Upper lobe of left lung (tissue), 6 donors: ENCODE results near the gene CCDC90B. TPM values are rescaled to one million over a fixed set of nuclear protein-coding genes. Genes with fewer than 3 reads are reported as not detected.

Source experiments
- ATAC-seq, 2 donors: fragments of 200-7000 bp; cut with Tn5 transposase; one replicate each; pipeline ENCODE4 v1.9.1; 2022; ENCODE audit warnings: mild to moderate bottlenecking in 2 of 2, moderate library complexity in 2 of 2; ENCODE audit not compliant: low FRiP score in 2 of 2
- DNase-seq, 2 donors: peaks; one replicate each; pipeline ENCODE4 v3.0.0-alpha.2; 2019 to 2020
- H3K27ac ChIP-seq, 4 donors: fragments of 200-600 bp; sonication (generic); one replicate each; pipeline ENCODE4 v1.5.1; 2016 to 2019
- H3K27me3 ChIP-seq, 4 donors: fragments of 200-600 bp; sonication (generic); one replicate each; pipeline ENCODE4 v1.5.1; 2017 to 2019
- H3K36me3 ChIP-seq, 4 donors: fragments of 200-600 bp; sonication (generic); one replicate each; pipeline ENCODE4 v1.5.1; 2016 to 2019
- H3K4me1 ChIP-seq, 4 donors: fragments of 200-600 bp; sonication (generic); one replicate each; pipeline ENCODE4 v1.5.1; 2018 to 2019
- H3K4me3 ChIP-seq, 4 donors: fragments of 200-600 bp; sonication (generic); one replicate each; pipeline ENCODE4 v1.5.1; 2017 to 2019; ENCODE audit warnings: mild to moderate bottlenecking in 2 of 4, moderate library complexity in 1 of 4
- H3K9me3 ChIP-seq, 4 donors: fragments of 200-600 bp; sonication (generic); one replicate each; pipeline ENCODE4 v1.5.1; 2018 to 2019
- CTCF ChIP-seq, 6 experiments: fragments of 450-650 bp in 4 of 6; fragments of 200-600 bp in 2 of 6; sonication (generic) in 2 of 6; IDR thresholded peaks; one replicate each; pipeline ENCODE4 v1.5.1; 2016 to 2019; ENCODE audit warnings: antibody characterized with exemption in 6 of 6
- EP300 ChIP-seq, 4 donors: sonication (generic); formaldehyde crosslinking; IDR thresholded peaks; one replicate each; pipeline ENCODE4 v1.5.1; 2017; ENCODE audit warnings: antibody characterized with exemption in 4 of 4, control low read depth in 2 of 4
- POLR2A ChIP-seq, 4 donors: fragments of 450-650 bp; IDR thresholded peaks; one replicate each; pipeline ENCODE4 v1.5.1; 2016 to 2017; ENCODE audit warnings: antibody characterized with exemption in 4 of 4, mild to moderate bottlenecking in 2 of 4
- POLR2AphosphoS5 ChIP-seq, 2 donors: sonication (generic); formaldehyde crosslinking; IDR thresholded peaks; one replicate each; pipeline ENCODE4 v1.5.1; 2017; ENCODE audit warnings: antibody characterized with exemption in 2 of 2
- WGBS, 2 donors: methylation state at CpG; one replicate each; pipeline ENCODE4 v1.1.5; 2017 to 2018; 5-methylcytosine and 5-hydroxymethylcytosine counted together
- total RNA-seq, 6 donors: library from RNA; depleted of rRNA in 4 of 6; stranded (reverse); fragments of >200 nt in 4 of 6; gene quantifications; one replicate each; pipeline versions ENCODE4 v1.1.0 to v1.2.1, GENCODE V29; 2016 to 2021
- donor health status: DM: no; HTN: no; CAD: no; lungs with moderate emphysema.
- donor health status: DM: no; HTN: yes; CAD: no; lungs with severe emphysema.

CCDC90B gene
- total RNA-seq, 6 donors from 2014 or later = 8.9 to 40.7 (median 20.9) TPM

DNA sequence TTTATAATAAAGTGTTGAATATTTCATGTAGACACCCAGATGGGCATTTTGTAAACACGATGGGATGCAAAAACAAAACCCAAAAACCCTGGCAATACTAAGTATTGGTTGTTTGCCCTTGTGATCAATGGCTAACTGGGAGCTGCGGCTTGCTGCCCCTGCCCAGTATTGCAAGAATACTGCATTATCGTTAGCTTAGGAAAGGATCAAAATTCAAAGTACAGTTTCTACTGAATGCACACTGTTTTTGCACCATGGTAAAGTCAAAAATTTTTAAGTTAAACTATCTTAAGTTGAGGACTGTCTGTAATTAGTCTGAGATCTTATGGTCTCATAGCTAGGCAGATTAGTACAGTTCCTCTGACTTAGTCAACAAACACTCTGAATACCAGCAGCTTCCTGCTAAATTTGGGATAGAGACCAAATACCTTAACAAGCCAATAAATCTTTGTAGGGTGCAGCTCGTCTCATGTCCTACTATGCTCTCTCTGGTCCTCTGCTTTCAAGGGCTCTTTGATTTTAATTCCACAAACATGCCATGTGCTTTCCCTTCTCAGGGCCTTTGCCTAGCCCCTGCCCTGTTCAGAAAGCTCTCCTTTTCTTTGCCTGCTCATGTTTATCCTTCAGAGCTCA lies 4.0 kb downstream of the CCDC90B start:
- WGBS, 2 donors = 67 to 83% methylated on average over 4 of the region's 4 CpGs
- no peak overlapping the region for H3K27ac ChIP-seq
- H3K4me1 ChIP-seq = peaks cover 15 to 40% (median 18%) of the 10 kb centered on the region in 4 donors
- TF ChIP-seq EP300 (IDR thresholded peaks at IDR 0.05) (no peak), POLR2A (IDR thresholded peaks at IDR 0.05) (no peak), CTCF (IDR thresholded peaks at IDR 0.05) (no peak), POLR2AphosphoS5 (IDR thresholded peaks at IDR 0.05) (no peak)
- no peak overlapping the region for H3K4me3 ChIP-seq
- H3K9me3 ChIP-seq = no peaks in the 10 kb centered on the region
- DNase-seq (no peak), ATAC-seq (no peak)
- H3K27me3 ChIP-seq = no peaks in the 10 kb centered on the region
- H3K36me3 ChIP-seq = peaks cover 3 to 28% (median 8%) of the 10 kb centered on the region in 4 donors

GRCh38 chr11:83280256-83280655 lies 5.9 kb downstream of the CCDC90B start:
- Histone ChIP-seq H3K4me1 (peaks cover 15 to 33% (median 18%) of the 10 kb centered on the region in 4 donors), H3K4me3 (no peak overlapping the region), H3K27ac (no peak overlapping the region), H3K36me3 (peaks cover 8 to 39% (median 11%) of the 10 kb centered on the region in 4 donors), H3K9me3 (no peaks in the 10 kb centered on the region), H3K27me3 (no peaks in the 10 kb centered on the region)
- TF ChIP-seq CTCF (IDR thresholded peaks at IDR 0.05) (no peak), POLR2A (IDR thresholded peaks at IDR 0.05) (no peak), EP300 (IDR thresholded peaks at IDR 0.05) (no peak), POLR2AphosphoS5 (IDR thresholded peaks at IDR 0.05) (no peak)
- DNase-seq (no peak), ATAC-seq (no peak)
- WGBS, 2 donors = 77 to 83% methylated on average over 1 of the region's 1 CpG

DNA sequence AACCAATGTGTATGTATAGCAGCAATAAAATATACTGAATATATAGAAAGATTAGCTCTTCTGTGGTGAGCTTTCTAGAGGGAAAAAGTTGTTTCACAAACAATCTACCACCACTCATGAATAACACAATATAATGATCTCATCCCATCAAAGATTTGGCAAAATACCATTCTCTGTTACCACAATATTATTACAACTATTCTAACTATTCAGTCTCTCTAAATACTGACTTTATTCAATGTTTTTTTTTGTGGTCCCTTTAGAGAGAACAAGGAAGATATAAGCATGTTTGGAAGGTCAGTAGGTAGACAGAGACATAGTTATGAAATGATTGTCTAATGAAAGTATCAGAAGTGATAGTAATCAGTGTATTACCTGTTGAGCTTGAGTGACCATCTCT lies 7.8 kb downstream of the CCDC90B start:
- TF ChIP-seq POLR2A (IDR thresholded peaks at IDR 0.05) = no peak
- no peak for TF ChIP-seq POLR2AphosphoS5 (IDR thresholded peaks at IDR 0.05)
- TF ChIP-seq CTCF (IDR thresholded peaks at IDR 0.05) = no peak
- TF ChIP-seq EP300 (IDR thresholded peaks at IDR 0.05) = no peak
- no peak overlapping the region for H3K4me3 ChIP-seq
- no peaks in the 10 kb centered on the region for H3K27me3 ChIP-seq
- peaks cover 3 to 15% (median 4%) of the 10 kb centered on the region in 4 donors for H3K4me1 ChIP-seq
- peaks cover 9 to 58% (median 17%) of the 10 kb centered on the region in 4 donors for H3K36me3 ChIP-seq
- H3K9me3 ChIP-seq = no peaks in the 10 kb centered on the region
- ATAC-seq = no peak
- H3K27ac ChIP-seq = no peak overlapping the region
- DNase-seq = no peak

- H3K36me3 ChIP-seq = peaks cover 14 to 81% (median 24%) of the 10 kb centered on the region in 4 donors
- 89 to 95% methylated on average over 8 of the region's 8 CpGs for WGBS, 2 donors
- no peak overlapping the region for H3K4me3 ChIP-seq
- H3K4me1 ChIP-seq = peaks cover 0 to 1% (median 0%) of the 10 kb centered on the region in 4 donors
- H3K27ac ChIP-seq = no peak overlapping the region
- no peaks in the 10 kb centered on the region for H3K27me3 ChIP-seq
- no peaks in the 10 kb centered on the region for H3K9me3 ChIP-seq
- DNase-seq = no peak
- TF ChIP-seq EP300 (IDR thresholded peaks at IDR 0.05) = no peak
- no peak for TF ChIP-seq POLR2A (IDR thresholded peaks at IDR 0.05)
- no peak for TF ChIP-seq CTCF (IDR thresholded peaks at IDR 0.05)
- ATAC-seq = no peak
These were observed 10.1 kb downstream of the CCDC90B start for GRCh38 chr11:83275888-83276641.
